GM12891 (cell line): Measurements from ENCODE around the gene WWC2.

Experiments used
- DNase-seq: peaks from one replicate; pipeline ENCODE4 v3.0.0; 2011; ENCODE audit warnings: low spot score; ENCODE audit not compliant: insufficient read length
- FAIRE-seq: peaks from 2 replicates; lab custom pipeline; 2011; peaks lifted over from hg19 to GRCh38; lab: Jason Lieb, UNC
- PAX5 ChIP-seq: IDR thresholded peaks from 2 replicates; pipeline ENCODE4 v1.6.1; 2011; ENCODE audit warnings: low read length, moderate library complexity, mild to moderate bottlenecking; ENCODE audit not compliant: insufficient read depth, severe bottlenecking
- POLR2A ChIP-seq: IDR thresholded peaks from 2 replicates; pipeline ENCODE4 v1.6.1; 2011; ENCODE audit warnings: low read depth, low read length, control low read depth
- POLR2AphosphoS5 ChIP-seq: IDR thresholded peaks from 2 replicates; pipeline ENCODE4 v1.6.1; 2011; ENCODE audit warnings: low read depth, low read length, control low read depth
- POU2F2 ChIP-seq: IDR thresholded peaks from 2 replicates; pipeline ENCODE4 v1.6.1; 2011; ENCODE audit warnings: low read depth, mild to moderate bottlenecking, control low read depth, low read length, moderate library complexity
- SPI1 ChIP-seq: IDR thresholded peaks from 2 replicates; pipeline ENCODE4 v1.6.1; 2011; ENCODE audit warnings: low read depth, low read length, control low read depth
- TAF1 ChIP-seq: IDR thresholded peaks from 2 replicates; pipeline ENCODE4 v1.6.1; 2011; ENCODE audit warnings: low read depth, low read length, control low read depth

WWC2 gene

DNA sequence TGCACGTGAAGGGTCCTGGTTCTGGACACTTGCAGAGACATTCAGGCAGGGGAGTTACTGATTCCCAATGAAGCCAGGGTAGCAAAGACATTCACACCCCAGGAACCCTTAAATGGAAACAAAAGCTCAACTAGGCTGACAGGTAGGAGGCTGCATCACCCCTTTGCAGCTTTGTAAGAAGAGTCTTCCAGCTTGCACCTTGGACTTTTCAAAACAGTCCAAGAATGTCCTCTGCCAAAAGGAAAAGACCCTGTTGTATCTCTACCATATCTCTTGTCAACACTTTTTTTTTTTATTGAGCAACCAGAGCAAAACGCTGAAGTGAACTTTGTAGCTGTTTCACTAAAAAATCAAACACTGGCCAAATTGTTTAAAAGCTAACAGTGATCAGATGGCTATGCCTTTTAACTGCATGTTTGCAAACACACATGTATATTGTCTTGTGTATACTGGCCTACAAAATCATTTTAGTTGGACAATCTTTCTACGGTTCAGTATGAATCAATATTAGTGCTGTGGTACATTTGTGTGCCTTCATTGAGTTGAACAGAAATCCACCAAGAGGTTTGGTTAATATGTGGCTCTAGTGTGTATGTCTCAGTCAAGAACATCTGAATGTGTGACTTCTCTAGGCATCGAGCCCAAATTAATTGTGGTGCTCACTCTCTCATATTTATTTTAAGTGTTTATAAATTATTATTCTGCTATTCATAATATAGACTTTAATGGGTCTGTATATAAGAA, 18.5 kb upstream of the WWC2 start:
- no peak for FAIRE-seq
- no peak for TF ChIP-seq SPI1
- TF ChIP-seq PAX5: no peak
- DNase-seq: no peak

DNA sequence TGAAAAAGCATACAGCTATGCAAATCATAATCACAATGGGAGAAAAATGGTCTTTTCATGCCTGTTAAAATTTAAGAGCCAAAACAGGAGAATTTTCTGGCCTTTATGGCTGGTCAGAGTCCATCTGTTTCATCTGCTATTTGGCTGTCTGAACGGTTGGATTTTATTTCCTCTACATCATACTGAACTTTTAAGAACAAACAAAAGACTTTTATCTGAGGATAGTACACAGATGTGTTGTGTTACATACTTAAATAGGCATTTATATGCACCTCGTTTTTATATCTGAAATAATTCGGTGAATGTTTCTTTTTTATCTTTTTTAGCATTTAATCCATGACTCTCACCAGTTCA, 18.0 kb upstream of the WWC2 start:
- DNase-seq (no peak), FAIRE-seq (no peak)

DNA sequence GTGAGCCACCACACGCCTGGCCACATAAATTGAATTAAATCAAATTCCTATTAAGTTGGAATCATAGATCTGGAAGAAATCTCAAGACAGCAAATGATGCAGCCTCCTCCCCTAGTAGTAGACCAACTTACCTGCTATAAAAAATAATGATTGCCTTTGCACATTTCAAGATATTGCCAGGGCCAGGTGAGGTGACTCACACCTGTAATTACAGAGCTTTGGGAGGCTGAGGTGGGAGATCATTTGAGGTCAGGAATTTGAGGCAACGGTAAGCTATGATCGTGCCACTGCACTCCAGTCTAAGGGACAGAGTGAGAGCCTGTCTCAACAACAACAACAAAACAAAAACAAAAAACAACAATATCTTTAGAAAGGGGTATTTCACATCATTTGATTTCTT, 17.0 kb upstream of the WWC2 start:
- DNase-seq: no peak
- FAIRE-seq: no peak
- TF ChIP-seq POLR2A: no peak
- TF ChIP-seq SPI1: no peak
- TF ChIP-seq POU2F2: no peak
- no peak for TF ChIP-seq POLR2AphosphoS5
- TF ChIP-seq PAX5: no peak
- TF ChIP-seq TAF1: no peak

More for the DNA sequence above, 18.0 kb upstream of the WWC2 start:
- TF ChIP-seq POLR2AphosphoS5: no peak

DNA sequence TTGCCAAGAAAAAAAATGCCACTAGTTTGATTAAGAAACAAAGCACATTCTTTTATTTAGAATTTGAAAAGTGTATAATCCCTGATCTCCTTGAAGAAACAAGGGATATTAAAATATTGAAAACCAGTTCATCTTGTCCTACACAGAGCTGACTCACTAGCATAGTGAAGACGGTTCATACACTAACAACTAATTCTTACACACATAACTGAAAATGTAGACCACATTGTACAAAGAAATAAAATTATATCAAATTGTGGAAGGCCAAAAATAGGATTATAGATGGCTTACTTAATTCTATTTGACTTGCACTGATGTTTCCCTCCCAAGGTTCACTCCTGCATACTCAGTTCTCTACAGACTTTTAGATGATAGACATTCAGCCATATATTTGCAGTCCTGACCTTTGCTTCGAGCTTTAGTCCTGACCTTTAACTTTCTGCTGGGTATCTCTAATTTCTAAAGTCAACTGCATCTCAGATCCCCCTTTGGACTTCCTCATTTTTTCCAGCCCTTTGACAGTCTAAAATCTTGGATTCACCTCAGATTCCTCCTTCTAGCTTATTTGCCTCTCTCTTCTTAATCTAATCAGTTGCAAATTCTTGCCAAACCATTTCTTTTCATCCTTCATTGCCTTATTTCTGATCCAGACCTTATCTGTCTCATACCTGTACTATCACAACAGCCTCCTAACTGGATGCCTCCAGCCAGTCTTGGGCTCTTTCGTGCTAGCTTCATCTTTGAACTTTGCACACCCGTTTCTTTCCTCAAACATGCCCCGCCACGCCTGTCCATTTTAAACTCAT, 4.5 kb upstream of the WWC2 start:
- no peak for FAIRE-seq
- no peak for TF ChIP-seq POLR2AphosphoS5
- TF ChIP-seq TAF1: no peak
- no peak for TF ChIP-seq SPI1
- TF ChIP-seq POLR2A: no peak
- TF ChIP-seq POU2F2: no peak
- no peak for TF ChIP-seq PAX5
- no peak for DNase-seq

DNA sequence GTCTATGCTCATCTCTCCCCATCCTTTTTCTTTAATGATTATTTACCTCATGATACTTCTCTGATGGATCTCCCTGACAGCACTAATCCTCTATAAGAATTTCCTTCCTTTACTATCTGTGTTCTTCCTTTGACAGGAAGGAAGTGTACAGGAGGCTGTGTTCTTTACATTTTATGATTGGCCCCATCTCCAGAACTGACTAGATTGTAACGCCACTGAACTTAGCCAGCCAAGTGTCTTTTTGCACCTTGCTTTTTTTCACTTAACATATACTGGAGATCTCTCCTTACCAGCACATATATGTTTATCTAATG, 3.9 kb upstream of the WWC2 start:
- TF ChIP-seq POLR2AphosphoS5 (no peak), TAF1 (no peak), SPI1 (no peak), POLR2A (no peak), PAX5 (no peak), POU2F2 (no peak)
- FAIRE-seq (no peak), DNase-seq (no peak)

DNA sequence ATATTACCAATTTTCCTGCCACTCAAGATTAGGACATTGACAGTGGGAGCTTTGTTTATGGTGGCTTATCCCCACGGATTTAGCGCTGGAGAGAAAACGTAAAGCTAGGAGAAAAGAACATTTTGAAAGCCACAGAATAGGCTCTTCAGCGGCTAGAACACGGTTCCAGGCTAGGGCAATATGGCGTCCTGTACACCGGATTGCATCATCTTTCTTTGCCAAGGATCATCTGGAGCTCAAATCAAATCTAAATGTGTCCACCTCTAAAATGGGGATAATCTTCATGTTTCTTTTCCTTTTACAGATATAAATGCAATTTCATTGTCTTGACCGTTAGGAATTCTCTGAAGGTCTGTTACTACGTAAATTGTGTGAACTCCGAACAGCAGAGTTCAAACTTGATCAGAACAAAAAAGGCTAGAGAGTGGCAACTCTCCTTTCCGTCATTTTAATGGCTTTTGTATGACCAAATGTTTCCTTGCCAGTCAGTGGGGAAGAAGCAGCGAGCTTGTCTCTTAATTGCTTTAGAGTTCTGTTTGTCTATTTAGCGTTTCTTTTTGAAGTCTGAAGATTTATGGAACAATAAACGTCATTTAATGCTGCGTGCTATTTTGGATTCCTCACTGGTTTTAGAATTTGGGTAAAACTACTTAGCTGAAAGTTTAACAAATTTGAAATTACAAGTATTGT, 2.6 kb upstream of the WWC2 start:
- no peak for FAIRE-seq
- TF ChIP-seq PAX5 (no peak), POU2F2 (no peak), POLR2A (no peak), SPI1 (no peak), TAF1 (no peak), POLR2AphosphoS5 (no peak)
- DNase-seq: no peak

DNA sequence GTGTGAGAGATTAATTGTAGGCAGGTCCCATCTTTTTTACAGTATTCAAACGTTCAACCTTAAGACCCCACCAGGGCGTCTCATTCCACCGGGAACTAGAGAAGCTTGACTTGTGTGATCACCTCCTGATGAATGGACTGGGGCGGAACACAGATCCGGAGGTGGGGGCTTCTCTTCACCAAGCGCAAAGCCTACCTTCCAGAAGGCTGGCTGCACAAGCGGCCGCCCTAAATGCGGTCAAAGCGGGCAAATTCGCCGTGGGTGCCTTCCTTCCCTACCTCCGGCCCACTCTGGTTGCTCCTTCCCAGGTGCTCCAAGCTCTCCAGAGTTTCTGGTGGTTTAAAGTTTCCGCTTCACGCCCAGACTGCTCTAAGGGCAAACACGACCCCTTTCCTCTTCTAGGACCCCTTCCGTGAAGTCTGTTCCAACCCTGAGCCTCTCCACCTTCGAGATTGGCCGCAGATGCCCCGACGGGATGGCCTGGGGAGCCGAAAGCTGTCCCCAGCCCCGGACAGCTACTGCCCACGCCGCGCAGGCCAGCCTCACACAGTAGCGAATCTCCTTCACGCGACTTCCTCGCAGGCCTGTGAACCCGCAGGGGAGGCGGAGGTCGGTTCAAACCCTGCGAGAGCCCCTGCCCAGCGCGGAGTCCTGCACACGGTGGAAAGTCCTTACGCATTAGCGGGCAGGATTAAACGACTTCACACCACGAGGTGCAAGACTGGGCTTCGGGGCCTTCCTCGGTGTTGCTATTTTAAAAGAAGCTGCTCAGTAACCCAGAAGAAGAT, 1.6 kb upstream of the WWC2 start:
- FAIRE-seq: no peak
- no peak for TF ChIP-seq TAF1
- TF ChIP-seq PAX5: no peak
- TF ChIP-seq SPI1: no peak
- TF ChIP-seq POU2F2: no peak
- no peak for TF ChIP-seq POLR2A
- TF ChIP-seq POLR2AphosphoS5: no peak
- DNase-seq: no peak

DNA sequence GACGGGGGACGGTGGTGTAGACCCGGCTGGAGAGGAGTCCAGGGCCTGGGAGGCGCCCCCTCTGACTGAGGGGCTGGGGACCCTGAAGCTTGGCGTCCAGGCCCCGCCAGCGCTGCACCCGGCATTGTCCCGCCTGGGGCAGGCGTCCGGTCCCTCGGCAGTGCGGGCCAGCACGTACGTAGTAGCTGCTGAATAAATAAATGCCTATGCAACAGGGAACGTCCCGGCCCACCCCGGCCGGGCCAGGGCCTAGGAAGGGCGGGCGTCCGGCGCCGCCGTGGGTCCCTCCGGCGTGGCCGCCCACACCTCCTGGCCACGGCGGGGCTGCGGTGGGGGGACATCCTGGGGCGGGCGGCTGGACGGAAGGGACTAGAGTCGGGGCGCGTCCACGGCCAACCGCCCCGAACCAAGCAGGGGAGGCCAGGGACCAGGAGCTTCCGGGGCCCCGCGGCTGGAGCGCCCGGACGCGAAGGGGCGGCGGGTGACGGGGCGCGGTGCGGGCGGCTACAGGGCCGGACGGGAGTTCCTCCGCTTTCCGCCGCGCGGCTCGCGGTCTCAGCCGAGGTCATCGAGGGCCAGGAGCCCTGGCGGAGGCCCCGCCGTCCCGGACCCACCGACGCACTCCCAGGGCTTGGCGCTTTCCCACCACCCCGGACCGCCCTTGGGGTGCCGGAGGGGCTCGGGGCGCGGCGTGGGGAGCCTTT, 886 bp upstream of the WWC2 start:
- TF ChIP-seq POLR2A (no peak), PAX5 (no peak), POU2F2 (no peak), TAF1 (no peak), SPI1 (no peak), POLR2AphosphoS5 (no peak)
- FAIRE-seq (no peak), DNase-seq (peak; percentile 38)

DNA sequence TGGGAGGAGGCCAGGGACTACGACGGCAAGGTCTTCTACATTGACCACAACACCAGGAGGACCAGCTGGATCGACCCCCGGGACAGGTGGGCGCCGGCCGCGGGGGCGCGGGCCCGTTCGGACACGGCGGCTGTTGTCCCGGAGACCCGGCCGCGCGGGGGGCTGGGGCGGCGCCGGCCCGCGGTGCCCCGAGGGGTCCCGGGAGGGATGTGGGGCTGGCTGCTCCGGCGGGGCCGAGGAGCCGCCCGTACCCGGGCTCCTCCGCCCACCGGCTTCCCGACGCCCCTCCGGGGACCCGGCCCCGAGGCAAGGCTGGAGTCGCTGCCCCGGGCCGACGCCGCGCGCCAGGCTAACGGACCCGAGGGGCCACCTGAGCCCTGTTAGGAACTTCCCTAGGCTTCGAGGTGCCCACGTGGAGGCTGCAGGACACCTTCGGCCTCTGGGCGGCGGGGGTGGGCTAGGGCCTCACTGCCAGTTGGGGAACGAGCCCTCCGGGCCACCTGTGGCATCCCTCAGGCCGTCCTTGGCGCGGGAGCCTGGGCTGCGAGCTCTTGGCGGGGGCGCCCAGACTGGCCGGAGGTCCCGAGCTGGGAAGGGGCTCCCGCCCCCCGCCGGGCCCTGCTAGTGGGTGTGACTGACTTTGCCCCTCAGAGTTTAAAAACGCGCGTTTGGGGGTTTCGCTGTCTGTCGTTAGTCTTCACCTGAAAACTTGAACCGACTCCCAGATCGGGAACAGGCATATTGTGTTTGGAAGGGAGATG, 660 bp downstream of the WWC2 start:
- FAIRE-seq (no peak), DNase-seq (no peak)
- TF ChIP-seq POLR2AphosphoS5 (no peak), PAX5 (no peak), POLR2A (no peak), SPI1 (no peak), POU2F2 (no peak), TAF1 (no peak)
